ENCODE data around the gene CPED1. TPM values are rescaled to one million over a fixed set of nuclear protein-coding genes. Genes with fewer than 3 reads are reported as not detected.
"Not testable (repeated sequence)": the region's sequence is repeated elsewhere in the genome, so short reads cannot be mapped to it uniquely, and the experiment has no call there.

The CPED1 gene
- total and polyA plus RNA-seq, 2 experiments from 2014 or later: 0.17 to 0.47 TPM

DNA sequence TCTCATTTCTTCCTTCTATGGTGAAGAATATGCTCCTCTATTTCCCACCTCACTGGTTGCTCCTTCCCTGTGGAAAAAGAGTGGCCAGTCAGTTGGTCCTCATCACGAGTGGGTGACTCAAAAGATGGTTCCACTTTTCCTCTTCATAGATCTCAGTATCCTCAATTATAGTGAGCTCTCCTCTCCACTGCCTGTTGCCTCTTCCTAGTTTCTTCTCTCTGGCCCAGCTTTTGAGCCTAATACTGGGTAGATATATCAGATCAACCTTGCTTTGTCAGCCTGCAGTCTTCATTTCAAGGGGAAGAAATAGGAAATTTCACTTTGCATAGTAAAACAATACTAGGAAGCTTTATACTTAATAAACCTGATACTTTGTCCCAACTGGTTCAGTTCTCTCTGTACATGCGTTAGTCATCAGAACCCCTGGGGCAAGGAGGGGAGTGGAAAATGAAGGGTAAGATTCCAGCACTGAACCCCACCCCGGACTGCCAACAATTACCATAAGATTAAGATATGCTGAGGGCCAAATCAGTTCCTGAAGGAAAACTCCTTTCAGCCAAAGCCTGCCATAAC lies 324.8 kb downstream of the CPED1 start (continued):
- no peak for TF ChIP-seq ZNF462 (CRISPR knock-in tag; IDR thresholded peaks at IDR 0.05)

- H3K4me3 ChIP-seq: no peak overlapping the region
- Mint-ChIP-seq H3K4me1 (no peaks in the 10 kb centered on the region; the same call in 1 of the 3 replicates), H3K27ac (no peak overlapping the region), H3K4me3 (no peak overlapping the region), H3K9me3 (no peaks in the 10 kb centered on the region; the same call in 2 of the 3 replicates), H3K27me3 (ENCODE audit: insufficient read depth, low read depth, poor library complexity) (peaks cover 4% of the 10 kb centered on the region), H3K36me3 (ENCODE audit: low read depth) (no peaks in the 10 kb centered on the region)
- H3K36me3 ChIP-seq (ENCODE audit: insufficient read depth): no peaks in the 10 kb centered on the region
- no peaks in the 10 kb centered on the region for H3K27me3 ChIP-seq (ENCODE audit: insufficient read depth)
- no peak overlapping the region for H3K4me2 ChIP-seq
- 0 out of 2 replicates have a peak, but pooled peaks cover 5% of the 10 kb centered on the region for H3K9me2 ChIP-seq (ENCODE audit: insufficient read depth)
- TF ChIP-seq EZH2 (IDR thresholded peaks at IDR 0.05; ENCODE audit: low read depth, unreplicated experiment) (no peak), EZH2phosphoT487 (IDR thresholded peaks at IDR 0.05; ENCODE audit: unreplicated experiment) (no peak)
- TF ChIP-seq, protein P1, sequence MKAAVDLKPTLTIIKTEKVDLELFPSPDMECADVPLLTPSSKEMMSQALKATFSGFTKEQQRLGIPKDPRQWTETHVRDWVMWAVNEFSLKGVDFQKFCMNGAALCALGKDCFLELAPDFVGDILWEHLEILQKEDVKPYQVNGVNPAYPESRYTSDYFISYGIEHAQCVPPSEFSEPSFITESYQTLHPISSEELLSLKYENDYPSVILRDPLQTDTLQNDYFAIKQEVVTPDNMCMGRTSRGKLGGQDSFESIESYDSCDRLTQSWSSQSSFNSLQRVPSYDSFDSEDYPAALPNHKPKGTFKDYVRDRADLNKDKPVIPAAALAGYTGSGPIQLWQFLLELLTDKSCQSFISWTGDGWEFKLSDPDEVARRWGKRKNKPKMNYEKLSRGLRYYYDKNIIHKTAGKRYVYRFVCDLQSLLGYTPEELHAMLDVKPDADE (IDR thresholded peaks at IDR 0.05): no peak
- ATAC-seq (no peak), DNase-seq (ENCODE audit: low spot score) (no peak)
- no peaks in the 10 kb centered on the region for H3K4me1 ChIP-seq (ENCODE audit: insufficient read depth)
- H2AFZ ChIP-seq: peak overlapping the region; percentile 47
- no peaks in the 10 kb centered on the region for H3F3A ChIP-seq (replicated peaks; ENCODE audit: low read depth)
- H3K27ac ChIP-seq (ENCODE audit: low read depth): no peak overlapping the region
- no peaks in the 10 kb centered on the region for H4K20me1 ChIP-seq (replicated peaks; ENCODE audit: insufficient read depth)
- H3K79me2 ChIP-seq (replicated peaks; ENCODE audit: insufficient read depth): no peaks in the 10 kb centered on the region
Observed at GRCh38 chr7:121313793-121314676, 325.5 kb downstream of the CPED1 start.

DNA sequence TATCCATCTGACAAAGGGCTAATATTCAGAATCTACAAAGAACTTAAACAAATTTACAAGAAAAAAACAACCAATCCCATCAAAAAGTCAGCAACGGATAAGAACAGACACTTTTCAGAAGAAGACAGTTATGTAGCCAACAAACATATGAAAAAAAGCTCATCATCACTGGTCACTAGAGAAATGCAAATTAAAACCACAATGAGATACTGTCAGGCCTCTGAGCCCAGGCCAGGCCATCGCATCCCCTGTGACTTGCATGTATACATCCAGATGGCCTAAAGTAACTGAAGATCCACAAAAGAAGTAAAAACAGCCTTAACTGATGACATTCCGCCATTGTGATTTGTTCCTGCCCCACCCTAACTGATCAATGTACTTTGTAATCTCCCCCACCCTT lies 326.7 kb downstream of the CPED1 start:
- H4K20me1 ChIP-seq (replicated peaks; ENCODE audit: insufficient read depth); ATAC-seq; H3F3A ChIP-seq (replicated peaks; ENCODE audit: low read depth); H3K36me3 ChIP-seq (ENCODE audit: insufficient read depth); H3K27me3 ChIP-seq (ENCODE audit: insufficient read depth); H3K4me1 Mint-ChIP-seq; H3K4me3 ChIP-seq; DNase-seq (ENCODE audit: low spot score); H3K9me2 ChIP-seq (ENCODE audit: insufficient read depth); H3K9me3 Mint-ChIP-seq; H3K4me1 ChIP-seq (ENCODE audit: insufficient read depth); H3K27ac Mint-ChIP-seq; H3K4me2 ChIP-seq; H2AFZ ChIP-seq; H3K27me3 Mint-ChIP-seq (ENCODE audit: insufficient read depth, low read depth, poor library complexity); H3K27ac ChIP-seq (ENCODE audit: low read depth); H3K79me2 ChIP-seq (replicated peaks; ENCODE audit: insufficient read depth); H3K36me3 Mint-ChIP-seq (ENCODE audit: low read depth); H3K4me3 Mint-ChIP-seq: not testable (repeated sequence)

Data from GM23338 (cell line).